HEK293T (cell line): Measurements from ENCODE around the gene SLC2A11.

Experiments used
- CTCF ChIA-PET: fragments of 350-600 bp; formaldehyde crosslinking; extraction: SDS; loops from one replicate; lab custom pipeline; 2021; ENCODE audit warnings: antibody characterized with exemption, inconsistent platforms; lab: Yijun Ruan, JAX
- POLR2A ChIA-PET: fragments of 350-600 bp; formaldehyde crosslinking; extraction: SDS; loops from one replicate; lab custom pipeline; 2020; ENCODE audit warnings: antibody characterized with exemption, inconsistent platforms; lab: Yijun Ruan, JAX
- DNase-seq: peaks from one replicate; pipeline ENCODE4 v3.0.0; 2012; ENCODE audit warnings: mixed read lengths; ENCODE audit errors: extremely low spot score
- ARNT ChIP-seq: fragments of 450-650 bp; IDR thresholded peaks from 2 replicates; pipeline ENCODE4 v1.6.1; 2017; ENCODE audit warnings: mild to moderate bottlenecking
- ELF4 ChIP-seq: fragments of 450-650 bp; IDR thresholded peaks from 2 replicates; pipeline ENCODE4 v1.6.1; 2017; ENCODE audit warnings: antibody characterized with exemption
- FOXA1 ChIP-seq: fragments of 450-650 bp; IDR thresholded peaks from 2 replicates; pipeline ENCODE4 v1.6.1; 2016; ENCODE audit warnings: mild to moderate bottlenecking
- FOXK2 ChIP-seq: fragments of 450-650 bp; IDR thresholded peaks from 2 replicates; pipeline ENCODE4 v1.6.1; 2016; ENCODE audit warnings: mild to moderate bottlenecking
- FOXM1 ChIP-seq: fragments of 450-650 bp; IDR thresholded peaks from 2 replicates; pipeline ENCODE4 v1.6.1; 2017; ENCODE audit warnings: mild to moderate bottlenecking, borderline replicate concordance
- HDGF ChIP-seq: fragments of 450-650 bp; IDR thresholded peaks from 2 replicates; pipeline ENCODE4 v1.6.1; 2017; ENCODE audit warnings: antibody characterized with exemption, borderline replicate concordance
- L3MBTL2 ChIP-seq: fragments of 450-650 bp; conservative IDR thresholded peaks from 2 replicates; pipeline ENCODE4 v1.6.1; 2016; ENCODE audit warnings: mild to moderate bottlenecking
- LEF1 ChIP-seq: fragments of 450-650 bp; IDR thresholded peaks from 2 replicates; pipeline ENCODE4 v1.6.1; 2017; ENCODE audit warnings: mild to moderate bottlenecking, borderline replicate concordance
- NFRKB ChIP-seq: fragments of 450-650 bp; IDR thresholded peaks from 2 replicates; pipeline ENCODE4 v1.6.1; 2016; ENCODE audit warnings: mild to moderate bottlenecking, moderate library complexity
- SP1 ChIP-seq: fragments of 450-650 bp; IDR thresholded peaks from 2 replicates; pipeline ENCODE4 v1.6.1; 2017
- SUZ12 ChIP-seq: fragments of 450-650 bp; IDR thresholded peaks from 2 replicates; pipeline ENCODE4 v1.6.1; 2016; ENCODE audit warnings: mild to moderate bottlenecking
- TARDBP ChIP-seq: fragments of 450-650 bp; IDR thresholded peaks from 2 replicates; pipeline ENCODE4 v1.6.1; 2016
- ZNF384 ChIP-seq: fragments of 450-650 bp; IDR thresholded peaks from 2 replicates; pipeline ENCODE4 v1.6.1; 2016
- TF ChIP-seq, protein P1 (sequence below): fragments of 450-650 bp; IDR thresholded peaks from 2 replicates; pipeline ENCODE4 v1.6.1; 2016

SLC2A11 gene

DNA sequence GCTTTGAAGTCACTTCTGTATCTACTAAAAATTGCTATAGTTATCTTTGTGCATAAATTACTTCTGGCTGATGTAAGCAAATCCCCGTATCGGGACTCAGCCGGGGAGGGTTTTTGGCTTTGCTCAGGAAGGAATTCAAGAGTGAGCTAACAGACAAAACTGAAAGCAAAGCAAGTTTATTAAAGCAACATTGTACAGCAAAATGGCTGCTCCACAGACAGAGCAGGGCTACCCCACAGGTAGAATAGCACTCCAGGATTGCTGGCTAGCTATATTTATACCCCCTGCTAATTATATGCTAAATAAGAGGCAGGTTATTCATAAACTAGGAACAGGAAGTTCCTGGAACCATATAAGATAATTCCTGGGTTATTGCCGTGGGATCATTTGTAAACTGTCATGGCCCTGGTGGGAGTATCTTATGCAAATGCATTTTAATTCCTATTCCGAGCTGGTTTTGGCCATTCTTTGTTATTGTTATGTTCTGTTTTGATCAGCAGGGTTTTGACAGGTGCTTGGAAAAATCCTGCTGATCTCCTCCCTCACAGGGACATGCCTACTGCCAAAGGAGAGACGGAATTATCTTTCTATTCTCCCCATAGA is 51.7 kb downstream of the SLC2A11 start:
- no peak for DNase-seq
- CTCF ChIA-PET, result interaction anchor here (0.9 to 2.4 kb wide), 2 partner anchors 15 to 141 kb away, joined by 3 to 6 read pairs; partner anchors contain the start of gene MIF
- no peak for TF ChIP-seq HDGF
- no peak for TF ChIP-seq FOXM1
- no peak for TF ChIP-seq ELF4
- TF ChIP-seq NFRKB, result no peak
- TF ChIP-seq, protein P1, sequence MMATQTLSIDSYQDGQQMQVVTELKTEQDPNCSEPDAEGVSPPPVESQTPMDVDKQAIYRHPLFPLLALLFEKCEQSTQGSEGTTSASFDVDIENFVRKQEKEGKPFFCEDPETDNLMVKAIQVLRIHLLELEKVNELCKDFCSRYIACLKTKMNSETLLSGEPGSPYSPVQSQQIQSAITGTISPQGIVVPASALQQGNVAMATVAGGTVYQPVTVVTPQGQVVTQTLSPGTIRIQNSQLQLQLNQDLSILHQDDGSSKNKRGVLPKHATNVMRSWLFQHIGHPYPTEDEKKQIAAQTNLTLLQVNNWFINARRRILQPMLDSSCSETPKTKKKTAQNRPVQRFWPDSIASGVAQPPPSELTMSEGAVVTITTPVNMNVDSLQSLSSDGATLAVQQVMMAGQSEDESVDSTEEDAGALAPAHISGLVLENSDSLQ, result no peak
- no peak for TF ChIP-seq TARDBP
- TF ChIP-seq SUZ12, result no peak
- no peak for TF ChIP-seq ARNT
- POLR2A ChIA-PET, result interaction anchor here (0.6 to 6.9 kb wide), 5 partner anchors 10 to 52 kb away, joined by 3 to 124 read pairs (median 5); partner anchors contain the start of genes MIF and SLC2A11

DNA sequence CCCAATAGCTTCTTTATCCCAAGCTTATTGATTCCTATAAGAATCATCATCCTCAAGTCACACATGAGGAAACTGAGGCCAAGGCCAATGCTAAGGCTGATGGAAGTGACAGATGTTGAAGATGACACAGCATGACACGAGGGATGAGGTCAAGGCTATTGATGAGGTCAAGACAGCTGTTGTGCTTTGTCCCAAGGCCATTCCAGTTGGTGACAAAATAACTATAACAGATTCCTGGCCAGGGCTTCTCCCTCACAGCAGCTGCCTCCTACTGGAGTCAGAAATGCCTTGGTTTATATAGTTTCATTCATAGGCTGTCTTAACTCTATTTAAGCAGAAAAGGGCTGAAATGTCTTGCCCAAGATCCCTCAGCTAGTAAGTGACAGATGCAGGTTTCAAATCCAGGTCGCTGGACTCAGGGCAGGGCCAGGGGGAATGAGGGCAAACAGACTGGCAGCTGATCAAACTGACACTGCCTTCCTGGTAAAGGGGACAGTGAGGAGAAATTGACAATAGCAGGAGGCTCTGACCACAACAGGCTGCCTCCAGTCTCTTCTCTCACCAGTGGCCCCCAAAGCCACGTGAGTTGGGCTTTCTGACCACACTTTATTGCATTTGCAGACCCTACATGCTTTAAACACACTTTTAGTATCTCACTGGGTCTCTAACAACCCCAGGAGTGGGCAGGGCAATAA is 53.0 kb downstream of the SLC2A11 start:
- DNase-seq, result no peak
- POLR2A ChIA-PET, result interaction anchor here (1.3 to 6.9 kb wide), 4 partner anchors 7 to 53 kb away, joined by 3 to 124 read pairs (median 54); partner anchors contain the start of genes MIF and SLC2A11
- CTCF ChIA-PET, result interaction anchor here (2.4 kb wide), 1 partner anchor 16 kb away, joined by 6 read pairs; the partner anchor contains the start of gene MIF
- TF ChIP-seq FOXA1 (no peak), NFRKB (no peak), ELF4 (no peak), SUZ12 (no peak), FOXK2 (no peak), LEF1 (no peak)

GRCh38 chr22:23911318-23911980 is 53.8 kb downstream of the SLC2A11 start:
- CTCF ChIA-PET, result interaction anchor here (2.4 kb wide), 1 partner anchor 17 kb away, joined by 6 read pairs; the partner anchor contains the start of gene MIF
- DNase-seq, result no peak
- no peak for TF ChIP-seq TARDBP
- TF ChIP-seq ZNF384, result no peak
- no peak for TF ChIP-seq SUZ12
- TF ChIP-seq NFRKB, result no peak
- TF ChIP-seq FOXK2, result no peak
- no peak for TF ChIP-seq FOXM1
- POLR2A ChIA-PET, result interaction anchor here (1.3 to 6.9 kb wide), 4 partner anchors 8 to 54 kb away, joined by 3 to 124 read pairs (median 54); partner anchors contain the start of genes MIF and SLC2A11

DNA sequence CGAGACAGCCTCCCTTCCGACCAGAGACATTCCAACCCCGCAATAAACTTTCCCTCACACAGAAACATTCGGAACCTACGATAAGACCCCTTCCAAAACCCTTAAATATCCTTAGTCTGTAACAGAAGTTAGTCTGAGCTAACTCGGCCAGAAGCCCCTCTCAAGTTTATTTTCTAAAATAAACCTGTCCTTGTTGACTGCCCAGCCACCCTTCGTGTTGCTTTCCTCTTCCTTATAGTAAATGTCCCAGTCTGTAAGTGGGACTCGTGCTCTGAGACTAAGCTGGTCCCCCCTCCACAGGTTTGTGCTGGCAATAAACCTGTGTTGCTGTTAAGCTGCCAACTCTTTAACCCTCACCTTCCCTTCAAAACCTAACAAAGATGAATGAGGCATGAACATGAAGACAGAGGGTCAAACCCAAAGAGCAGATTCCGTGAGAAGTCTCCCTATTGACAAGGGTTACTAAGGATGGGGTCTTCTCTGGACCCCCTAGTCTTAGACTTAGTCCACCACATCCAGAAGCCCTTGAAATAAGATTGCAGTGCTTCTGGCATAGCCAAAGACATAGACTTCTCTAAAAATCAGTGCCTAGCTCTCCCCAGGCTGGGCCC is 54.7 kb downstream of the SLC2A11 start:
- ChIA-PET CTCF (no interaction called here), POLR2A (interaction anchor here (1.6 to 6.9 kb wide), 5 partner anchors 9 to 54 kb away, joined by 9 to 124 read pairs (median 38); partner anchors contain the start of genes MIF and SLC2A11)
- TF ChIP-seq SP1, result no peak
- no peak for TF ChIP-seq LEF1
- no peak for TF ChIP-seq ELF4
- TF ChIP-seq TARDBP, result no peak
- no peak for TF ChIP-seq ARNT
- no peak for TF ChIP-seq ZNF384
- TF ChIP-seq, protein P1, result no peak
- no peak for TF ChIP-seq L3MBTL2
- TF ChIP-seq SUZ12, result no peak
- DNase-seq, result no peak

DNA sequence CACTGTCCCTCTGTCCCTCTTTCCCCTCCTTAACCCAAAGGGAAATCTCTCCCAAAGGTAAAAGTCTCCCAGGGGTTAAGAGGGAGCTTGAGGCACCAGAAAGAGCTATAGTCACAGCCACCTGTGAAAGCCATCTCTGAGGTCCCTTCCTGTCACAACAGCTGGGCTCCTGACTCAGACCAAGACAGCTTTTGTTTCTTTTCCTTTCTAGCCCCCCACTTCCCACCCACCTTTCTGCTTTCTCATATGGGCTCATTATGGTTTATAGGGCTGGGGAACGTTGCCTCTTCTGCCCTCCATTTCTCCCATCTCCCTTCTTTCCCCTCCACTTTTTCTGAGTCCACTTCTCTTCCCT is 55.6 kb downstream of the SLC2A11 start:
- TF ChIP-seq, protein P1, result no peak
- TF ChIP-seq SP1, result no peak
- TF ChIP-seq FOXM1, result no peak
- TF ChIP-seq LEF1, result no peak
- TF ChIP-seq NFRKB, result no peak
- no peak for TF ChIP-seq SUZ12
- no peak for TF ChIP-seq FOXK2
- no peak for TF ChIP-seq FOXA1
- ChIA-PET POLR2A (interaction anchor here (1.0 to 6.9 kb wide), 17 partner anchors 9 to 352 kb away, joined by 3 to 124 read pairs (median 4); partner anchors contain the start of genes CABIN1, MIF, SLC2A11 and SMARCB1), CTCF (interaction anchor here (1.1 kb wide), 1 partner anchor 55 kb away, joined by 4 read pairs; no protein-coding TSS in a partner anchor)
- DNase-seq, result no peak
